HPDE6-E6E7 (cell line): ENCODE data around the gene SELENOP.

Source experiments
- DNase-seq: peaks from one replicate; pipeline ENCODE4 v3.0.0; 2011; ENCODE audit warnings: missing footprints; ENCODE audit errors: extremely low spot score

The SELENOP gene

GRCh38 chr5:42798284-42799240 is 13.1 kb downstream of the SELENOP start:
- DNase-seq = no peak

- DNase-seq = no peak
Measured at GRCh38 chr5:42791151-42791550, 20.5 kb downstream of the SELENOP start.

GRCh38 chr5:42787845-42788244 is 23.8 kb downstream of the SELENOP start:
- DNase-seq = no peak

GRCh38 chr5:42787073-42787472 is 24.6 kb downstream of the SELENOP start:
- DNase-seq = no peak

GRCh38 chr5:42785756-42786155 is 25.9 kb downstream of the SELENOP start:
- DNase-seq = no peak

- no peak for DNase-seq
Measured at GRCh38 chr5:42784132-42784531, 27.6 kb downstream of the SELENOP start.

- DNase-seq = no peak
Measured at GRCh38 chr5:42781584-42781983, 30.1 kb downstream of the SELENOP start.

- no peak for DNase-seq
Measured at GRCh38 chr5:42779083-42779482, 32.6 kb downstream of the SELENOP start.

- DNase-seq = no peak
Measured at GRCh38 chr5:42772265-42772993, 39.3 kb downstream of the SELENOP start.

GRCh38 chr5:42770003-42770402 is 41.7 kb downstream of the SELENOP start:
- no peak for DNase-seq

GRCh38 chr5:42768106-42768504 is 43.6 kb downstream of the SELENOP start:
- DNase-seq = no peak

GRCh38 chr5:42767491-42768105 is 44.1 kb downstream of the SELENOP start:
- peak; percentile 5 for DNase-seq

GRCh38 chr5:42761791-42762190 is 49.9 kb downstream of the SELENOP start:
- no peak for DNase-seq

GRCh38 chr5:42760426-42760825 is 51.3 kb downstream of the SELENOP start:
- no peak for DNase-seq

GRCh38 chr5:42759456-42759855 is 52.2 kb downstream of the SELENOP start:
- no peak for DNase-seq

GRCh38 chr5:42756606-42757601 is 54.8 kb downstream of the SELENOP start, which contains the start of gene CCDC152:
CCDC152 (plus strand) TSS chr5:42756818; CDS start chr5:42759122, 2,304 bp downstream.
- no peak for DNase-seq

GRCh38 chr5:42753099-42753498 is 58.6 kb downstream of the SELENOP start:
- no peak for DNase-seq

GRCh38 chr5:42751044-42751443 is 60.6 kb downstream of the SELENOP start:
- no peak for DNase-seq

GRCh38 chr5:42750507-42750906 is 61.2 kb downstream of the SELENOP start:
- no peak for DNase-seq
